Neural crest cell (in vitro differentiated cells): ENCODE measurements around the gene PTPRM. TPM values are rescaled to one million over a fixed set of nuclear protein-coding genes. Genes with fewer than 3 reads are reported as not detected.

Experiments used
- DNase-seq: peaks from one replicate; pipeline ENCODE4 v3.0.0; 2021; ENCODE audit warnings: low read depth, mixed read lengths, low spot score
- H3K27ac Mint-ChIP-seq: one replicate; pipeline ENCODE4 v1.8.0; 2021; ENCODE audit warnings: mild to moderate bottlenecking, mixed read lengths; ENCODE audit not compliant: unreplicated experiment
- H3K27me3 Mint-ChIP-seq: 2 replicates; pipeline ENCODE4 v1.8.0; 2021; ENCODE audit warnings: low read depth, mild to moderate bottlenecking, mixed read lengths
- H3K36me3 Mint-ChIP-seq: 2 replicates; pipeline ENCODE4 v1.8.0; 2021; ENCODE audit warnings: low read depth, mild to moderate bottlenecking, mixed read lengths
- H3K4me1 Mint-ChIP-seq: 2 replicates; pipeline ENCODE4 v1.8.0; 2021; ENCODE audit warnings: mixed read lengths
- H3K4me3 Mint-ChIP-seq: one replicate; pipeline ENCODE4 v1.8.0; 2021; ENCODE audit warnings: mild to moderate bottlenecking, mixed read lengths
- H3K9me3 Mint-ChIP-seq: 2 replicates; pipeline ENCODE4 v1.8.0; 2021; ENCODE audit warnings: mixed read lengths
- CTCF ChIP-seq: fragments of 200-600 bp; sonication (generic); conservative IDR thresholded peaks from 2 replicates; pipeline ENCODE4 v1.5.0; 2021; ENCODE audit warnings: antibody characterized with exemption, mild to moderate bottlenecking
- total RNA-seq: library from RNA; stranded (reverse); gene quantifications from 2 replicates; pipeline ENCODE4 v1.2.1, GENCODE V29; 2021

PTPRM gene
- total RNA-seq, 1 donor from 2014 or later, result 7.7 TPM

GRCh38 chr18:7878265-7879211 is 311.4 kb downstream of the PTPRM start:
- Mint-ChIP-seq H3K36me3 (no peaks in the 10 kb centered on the region), H3K4me1 (peaks cover 15% of the 10 kb centered on the region), H3K27me3 (no peaks in the 10 kb centered on the region), H3K9me3 (peaks cover 3% of the 10 kb centered on the region), H3K4me3 (no peak overlapping the region), H3K27ac (no peak overlapping the region)
- no peak for TF ChIP-seq CTCF
- DNase-seq, result no peak

- Mint-ChIP-seq H3K27ac (no peak overlapping the region), H3K36me3 (no peaks in the 10 kb centered on the region), H3K4me1 (peaks cover 15% of the 10 kb centered on the region), H3K9me3 (peaks cover 3% of the 10 kb centered on the region), H3K4me3 (no peak overlapping the region), H3K27me3 (no peaks in the 10 kb centered on the region)
- TF ChIP-seq CTCF, result no peak
- no peak for DNase-seq
These were observed 312.6 kb downstream of the PTPRM start for GRCh38 chr18:7879717-7880116.

- H3K9me3 Mint-ChIP-seq, result no peaks in the 10 kb centered on the region
- no peak overlapping the region for H3K27ac Mint-ChIP-seq
- TF ChIP-seq CTCF, result no peak
- no peak overlapping the region for H3K4me3 Mint-ChIP-seq
- no peaks in the 10 kb centered on the region for H3K27me3 Mint-ChIP-seq
- no peak for DNase-seq
- H3K36me3 Mint-ChIP-seq, result no peaks in the 10 kb centered on the region
- H3K4me1 Mint-ChIP-seq, result no peaks in the 10 kb centered on the region
These were observed 318.7 kb downstream of the PTPRM start for GRCh38 chr18:7885865-7886264.

- Mint-ChIP-seq H3K9me3 (no peaks in the 10 kb centered on the region), H3K27me3 (no peaks in the 10 kb centered on the region), H3K36me3 (no peaks in the 10 kb centered on the region), H3K27ac (no peak overlapping the region), H3K4me3 (no peak overlapping the region), H3K4me1 (no peaks in the 10 kb centered on the region)
- DNase-seq, result no peak
- TF ChIP-seq CTCF, result no peak
These were observed 319.3 kb downstream of the PTPRM start for GRCh38 chr18:7886436-7886835.

GRCh38 chr18:7889515-7889914 is 322.4 kb downstream of the PTPRM start:
- Mint-ChIP-seq H3K27me3 (no peaks in the 10 kb centered on the region), H3K9me3 (no peaks in the 10 kb centered on the region), H3K4me3 (no peak overlapping the region), H3K27ac (no peak overlapping the region), H3K36me3 (no peaks in the 10 kb centered on the region), H3K4me1 (no peaks in the 10 kb centered on the region)
- TF ChIP-seq CTCF, result no peak
- DNase-seq, result no peak
